Keratinocyte (primary cell): ENCODE measurements around the gene APOBEC4.

ENCODE experiments used
- EZH2 ChIP-seq: IDR thresholded peaks from one replicate; pipeline ENCODE4 v1.6.1; 2012; ENCODE audit warnings: inconsistent platforms, mild to moderate bottlenecking, low read length, moderate library complexity
- TF ChIP-seq, protein P1 (sequence below), 3 experiments: IDR thresholded peaks in 1 of 3; conservative IDR thresholded peaks in 1 of 3; optimal IDR thresholded peaks in 1 of 3; 2 replicates in 2 of 3; 3 replicates in 1 of 3; pipeline versions ENCODE3 to v1.5.1; 2011; ENCODE audit warnings: low read length in 3 of 3, mild to moderate bottlenecking in 3 of 3, moderate library complexity in 2 of 3, control low read depth in 1 of 3, inconsistent platforms in 1 of 3; ENCODE audit not compliant: insufficient read depth in 2 of 3; ENCODE audit errors: extremely low read depth in 1 of 3

- TF ChIP-seq, protein P1, sequence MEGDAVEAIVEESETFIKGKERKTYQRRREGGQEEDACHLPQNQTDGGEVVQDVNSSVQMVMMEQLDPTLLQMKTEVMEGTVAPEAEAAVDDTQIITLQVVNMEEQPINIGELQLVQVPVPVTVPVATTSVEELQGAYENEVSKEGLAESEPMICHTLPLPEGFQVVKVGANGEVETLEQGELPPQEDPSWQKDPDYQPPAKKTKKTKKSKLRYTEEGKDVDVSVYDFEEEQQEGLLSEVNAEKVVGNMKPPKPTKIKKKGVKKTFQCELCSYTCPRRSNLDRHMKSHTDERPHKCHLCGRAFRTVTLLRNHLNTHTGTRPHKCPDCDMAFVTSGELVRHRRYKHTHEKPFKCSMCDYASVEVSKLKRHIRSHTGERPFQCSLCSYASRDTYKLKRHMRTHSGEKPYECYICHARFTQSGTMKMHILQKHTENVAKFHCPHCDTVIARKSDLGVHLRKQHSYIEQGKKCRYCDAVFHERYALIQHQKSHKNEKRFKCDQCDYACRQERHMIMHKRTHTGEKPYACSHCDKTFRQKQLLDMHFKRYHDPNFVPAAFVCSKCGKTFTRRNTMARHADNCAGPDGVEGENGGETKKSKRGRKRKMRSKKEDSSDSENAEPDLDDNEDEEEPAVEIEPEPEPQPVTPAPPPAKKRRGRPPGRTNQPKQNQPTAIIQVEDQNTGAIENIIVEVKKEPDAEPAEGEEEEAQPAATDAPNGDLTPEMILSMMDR (optimal IDR thresholded peaks at IDR 0.05 in 1 of 3, IDR thresholded peaks at IDR 0.05 in 1 of 3, conservative IDR thresholded peaks at IDR 0.05 in 1 of 3; ENCODE audit: extremely low read depth in 1 of 3, insufficient read depth in 2 of 3, low read length in 3 of 3): no peak
- TF ChIP-seq EZH2: no peak
Observed at GRCh38 chr1:183612407-183612806, 40.7 kb downstream of the APOBEC4 start.
